Fibroblast of lung (primary cell): ENCODE data around the gene GPR173. TPM values are rescaled to one million over a fixed set of nuclear protein-coding genes. Genes with fewer than 3 reads are reported as not detected.

Experiments used
- DNase-seq, 2 donors: peaks; one replicate each; pipeline versions ENCODE4 v3.0.0 to v3.0.0-alpha.2; 2010; ENCODE audit warnings: low read depth in 2 of 2
- H2AFZ ChIP-seq: 2 replicates; pipeline ENCODE4 v1.5.1; 2012; ENCODE audit warnings: low read length, control low read depth, inconsistent platforms
- H3K27ac ChIP-seq: 2 replicates; pipeline ENCODE4 v1.5.1; 2011; ENCODE audit warnings: low read length, control low read depth; ENCODE audit not compliant: insufficient read depth
- H3K27me3 ChIP-seq: 2 replicates; pipeline ENCODE4 v1.5.1; 2011; ENCODE audit warnings: mild to moderate bottlenecking, low read length; ENCODE audit not compliant: control insufficient read depth, insufficient read depth
- H3K36me3 ChIP-seq: 2 replicates; pipeline ENCODE4 v1.5.1; 2011; ENCODE audit warnings: low read length; ENCODE audit not compliant: control insufficient read depth, insufficient read depth
- H3K4me1 ChIP-seq: 2 replicates; pipeline ENCODE4 v1.5.1; 2011; ENCODE audit warnings: low read length; ENCODE audit not compliant: control insufficient read depth, insufficient read depth; ENCODE audit errors: extremely low read depth
- H3K4me2 ChIP-seq: 2 replicates; pipeline ENCODE4 v1.5.1; 2011; ENCODE audit warnings: low read length, control low read depth; ENCODE audit not compliant: insufficient read depth; ENCODE audit errors: extremely low read depth
- H3K4me3 ChIP-seq, 4 experiments: fragments of 200-600 bp in 1 of 4; sonication (generic) in 1 of 4; replicated peaks in 1 of 4; 2 replicates each; pipeline ENCODE4 v1.5.1; 2011 to 2016; ENCODE audit warnings: low read length in 4 of 4, low read depth in 3 of 4, mild to moderate bottlenecking in 3 of 4, control low read depth in 2 of 4, inconsistent platforms in 1 of 4, mixed read lengths in 1 of 4; ENCODE audit not compliant: insufficient read depth in 1 of 4; ENCODE audit errors: control extremely low read depth in 1 of 4
- H3K79me2 ChIP-seq: 2 replicates; pipeline ENCODE4 v1.5.1; 2012; ENCODE audit warnings: mild to moderate bottlenecking, low read length, inconsistent platforms; ENCODE audit not compliant: control insufficient read depth, insufficient read depth
- H3K9ac ChIP-seq: 2 replicates; pipeline ENCODE4 v1.5.1; 2011; ENCODE audit warnings: mild to moderate bottlenecking, low read length, control low read depth; ENCODE audit not compliant: insufficient read depth
- H3K9me3 ChIP-seq: 2 replicates; pipeline ENCODE4 v1.5.1; 2012; ENCODE audit warnings: low read depth, low read length; ENCODE audit not compliant: control insufficient read depth, insufficient read depth
- H4K20me1 ChIP-seq: 2 replicates; pipeline ENCODE4 v1.5.1; 2011; ENCODE audit warnings: low read length; ENCODE audit not compliant: control insufficient read depth, insufficient read depth; ENCODE audit errors: extremely low read depth
- CTCF ChIP-seq, 2 donors: IDR thresholded peaks in 1 of 2; conservative IDR thresholded peaks in 1 of 2; 1 replicate in 1 of 2; 2 replicates in 1 of 2; pipeline ENCODE4 v1.5.1; 2011 to 2012; ENCODE audit warnings: low read length in 2 of 2, control low read depth in 1 of 2, inconsistent platforms in 1 of 2, low read depth in 1 of 2, mild to moderate bottlenecking in 1 of 2
- EZH2 ChIP-seq: IDR thresholded peaks from 2 replicates; pipeline ENCODE4 v1.5.1; 2012; ENCODE audit warnings: low read length, control low read depth, mild to moderate bottlenecking; ENCODE audit errors: missing control alignments
- polyA plus RNA-seq, 2 donors: library from polyadenylated mRNA; depleted of rRNA in 1 of 2; stranded (reverse) in 1 of 2; unstranded in 1 of 2; fragments of >200 nt; gene quantifications; 2 replicates each; pipeline ENCODE4 v1.2.1, GENCODE V29; 2011 to 2012; ENCODE audit warnings: missing spikeins in 1 of 2
- total RNA-seq: library from RNA; depleted of rRNA; stranded (reverse); fragments of >200 nt; gene quantifications from 2 replicates; pipeline ENCODE4 v1.2.1, GENCODE V29; 2014

Gene GPR173
- total and polyA plus RNA-seq, 2 donors (not counting 1 experiment from before 2014, with no cell fraction given) = 3.9 to 5.6 TPM

GRCh38 chrX:53125506-53125905 is 76.9 kb downstream of the GPR173 start:
- Histone ChIP-seq H2AFZ (no peak overlapping the region), H3K27ac (no peak overlapping the region), H3K9ac (no peak overlapping the region), H3K36me3 (no peaks in the 10 kb centered on the region), H3K27me3 (no peaks in the 10 kb centered on the region), H4K20me1 (no peaks in the 10 kb centered on the region), H3K4me2 (no peak overlapping the region), H3K4me1 (peaks cover 4% of the 10 kb centered on the region), H3K9me3 (no peaks in the 10 kb centered on the region), H3K4me3 (no peak overlapping the region), H3K79me2 (no peaks in the 10 kb centered on the region)
- peak in 1 of 2 donors; percentile 31 for DNase-seq
- TF ChIP-seq EZH2 (no peak), CTCF (conservative IDR thresholded peaks at IDR 0.05 in 1 of 2, IDR thresholded peaks at IDR 0.05 in 1 of 2; ENCODE audit: low read depth in 1 of 2, low read length in 2 of 2) (no peak)

DNA sequence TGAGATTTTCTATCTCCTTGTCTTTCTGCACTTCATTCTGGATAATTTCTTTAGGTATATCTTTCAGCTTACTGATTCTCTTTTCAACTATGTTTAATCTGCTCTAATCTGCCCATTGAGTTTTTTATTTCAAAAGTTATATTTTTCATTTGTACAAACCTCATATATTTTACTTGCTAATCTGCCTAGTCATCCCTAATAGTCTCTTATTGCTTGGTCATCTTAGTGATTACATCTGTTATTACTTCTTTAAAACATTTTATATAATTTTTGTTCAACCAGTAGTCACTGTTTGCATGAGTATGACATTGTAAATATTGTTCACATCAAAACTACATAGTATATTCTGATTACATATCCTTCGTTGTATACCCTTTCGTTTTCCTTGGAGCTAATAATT is 77.8 kb downstream of the GPR173 start:
- no peak overlapping the region for H3K9ac ChIP-seq
- no peak for DNase-seq
- no peak overlapping the region for H2AFZ ChIP-seq
- H3K9me3 ChIP-seq = no peaks in the 10 kb centered on the region
- H3K36me3 ChIP-seq = no peaks in the 10 kb centered on the region
- no peak overlapping the region for H3K4me2 ChIP-seq
- peaks cover 4% of the 10 kb centered on the region for H3K4me1 ChIP-seq
- no peak for TF ChIP-seq EZH2
- TF ChIP-seq CTCF (conservative IDR thresholded peaks at IDR 0.05 in 1 of 2, IDR thresholded peaks at IDR 0.05 in 1 of 2; ENCODE audit: low read depth in 1 of 2, low read length in 2 of 2) = no peak
- H3K27ac ChIP-seq = no peak overlapping the region
- no peaks in the 10 kb centered on the region for H4K20me1 ChIP-seq
- H3K79me2 ChIP-seq = no peaks in the 10 kb centered on the region
- H3K4me3 ChIP-seq = no peak overlapping the region
- no peaks in the 10 kb centered on the region for H3K27me3 ChIP-seq

DNA sequence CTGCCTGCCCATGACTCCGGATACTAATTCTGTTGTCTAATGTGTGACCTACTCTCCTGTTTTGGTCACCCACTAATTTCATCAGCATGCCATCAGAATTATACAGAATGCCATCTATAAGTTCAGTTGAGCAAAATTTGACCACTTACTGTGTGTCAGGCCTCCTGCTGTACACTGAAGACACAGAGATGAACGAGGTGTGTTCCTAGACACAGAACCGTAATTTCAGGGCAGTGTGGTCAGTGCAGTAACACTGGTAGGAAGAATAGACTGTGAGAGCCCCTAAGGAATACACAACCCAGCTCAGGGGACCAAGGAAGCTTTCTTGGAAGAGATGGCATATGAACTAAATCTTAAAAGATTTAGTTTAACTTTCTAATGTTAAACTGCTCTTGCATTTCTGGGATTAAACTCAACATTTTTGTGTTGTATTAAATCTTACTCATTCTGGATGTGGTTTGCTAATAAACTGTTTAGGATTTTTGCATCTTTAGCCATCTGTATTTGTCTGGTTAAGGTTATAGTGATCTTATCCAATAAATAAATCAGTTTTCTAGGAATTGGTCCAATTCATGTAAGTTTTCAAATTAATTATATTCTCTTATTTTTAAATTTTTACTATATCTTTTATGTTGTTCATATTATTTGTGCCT is 79.6 kb downstream of the GPR173 start:
- H3K27ac ChIP-seq = peak overlapping the region; percentile 45
- H2AFZ ChIP-seq = no peak overlapping the region
- H3K4me3 ChIP-seq = no peak overlapping the region
- peak; percentile 14 to 30 for DNase-seq
- TF ChIP-seq CTCF (conservative IDR thresholded peaks at IDR 0.05 in 1 of 2, IDR thresholded peaks at IDR 0.05 in 1 of 2; ENCODE audit: low read depth in 1 of 2, low read length in 2 of 2) (no peak), EZH2 (no peak)
- no peaks in the 10 kb centered on the region for H3K9me3 ChIP-seq
- H3K4me2 ChIP-seq = peak overlapping the region; percentile 23
- no peaks in the 10 kb centered on the region for H3K79me2 ChIP-seq
- no peak overlapping the region for H3K9ac ChIP-seq
- no peaks in the 10 kb centered on the region for H3K27me3 ChIP-seq
- no peaks in the 10 kb centered on the region for H4K20me1 ChIP-seq
- peaks cover 4% of the 10 kb centered on the region for H3K4me1 ChIP-seq
- no peaks in the 10 kb centered on the region for H3K36me3 ChIP-seq

Other genes with a start within 250 kb of the GPR173 start
- gene XAGE5, start 237.5 kb upstream of the GPR173 start, total RNA-seq = not detected in 2 replicates
- gene XAGE5, start 237.5 kb upstream of the GPR173 start, polyA plus RNA-seq = not detected in 2 replicates
- gene XAGE3, start 180.7 kb upstream of the GPR173 start, total RNA-seq = not detected in 2 replicates
- not detected in 2 replicates for gene XAGE3, start 180.7 kb upstream of the GPR173 start, polyA plus RNA-seq
- 6.2 and 12.6 TPM in 2 replicates for gene FAM156B, start 151.5 kb upstream of the GPR173 start, total RNA-seq
- 11.0 and 11.4 TPM in 2 replicates for gene FAM156B, start 151.5 kb upstream of the GPR173 start, polyA plus RNA-seq
- 7.6 and 10.3 TPM in 2 replicates for gene FAM156A, start 90.3 kb upstream of the GPR173 start, total RNA-seq
- 15.3 and 18.8 TPM in 2 replicates for gene FAM156A, start 90.3 kb upstream of the GPR173 start, polyA plus RNA-seq
- gene TSPYL2, start 33.6 kb downstream of the GPR173 start, total RNA-seq = 9.2 and 10.2 TPM in 2 replicates
- gene TSPYL2, start 33.6 kb downstream of the GPR173 start, polyA plus RNA-seq = 14.6 and 21.0 TPM in 2 replicates
- gene KANTR, start 45.4 kb downstream of the GPR173 start, total RNA-seq = 3.9 and 7.1 TPM in 2 replicates
- gene KANTR, start 45.4 kb downstream of the GPR173 start, polyA plus RNA-seq = 1.9 and 2.4 TPM in 2 replicates
- gene KDM5C, start 176.4 kb downstream of the GPR173 start, total RNA-seq = 65.5 and 83.6 TPM in 2 replicates
- 30.5 and 49.2 TPM in 2 replicates for gene KDM5C, start 176.4 kb downstream of the GPR173 start, polyA plus RNA-seq
- 3.6 and 9.9 TPM in 2 replicates for gene IQSEC2, start 232.8 kb downstream of the GPR173 start, total RNA-seq
- 5.9 and 7.4 TPM in 2 replicates for gene IQSEC2, start 232.8 kb downstream of the GPR173 start, polyA plus RNA-seq